Measurements from ENCODE around the gene OPRM1. TPM values are rescaled to one million over a fixed set of nuclear protein-coding genes. Genes with fewer than 3 reads are reported as not detected.

The OPRM1 gene
- polyA plus RNA-seq, 4 donors = 0.09 TPM; not detected in 2

DNA sequence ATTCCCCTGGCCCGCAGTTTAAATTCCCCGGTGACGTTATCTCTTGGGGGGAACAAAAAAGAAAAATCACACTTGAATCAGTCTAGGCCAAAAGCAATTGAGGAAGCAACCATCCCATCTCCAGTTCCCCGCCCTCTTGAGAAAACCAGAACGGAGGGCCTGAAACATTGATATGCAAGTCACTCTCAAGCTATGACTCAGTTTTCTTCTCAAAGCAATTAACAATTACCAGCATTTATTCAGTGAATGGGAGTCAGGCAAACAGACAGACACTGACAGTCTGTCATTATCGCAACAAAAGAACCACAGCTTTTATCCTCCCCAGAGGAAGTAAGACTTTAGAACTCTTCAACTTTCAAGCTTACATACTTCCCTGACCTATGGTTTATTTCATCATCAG lies 100.9 kb downstream of the OPRM1 start:
- no peaks in the 10 kb centered on the region for H3K27me3 ChIP-seq (ENCODE audit: control insufficient read depth in 3 of 3, insufficient read depth in 3 of 3, low read length in 3 of 3)
- no peak for DNase-seq

DNA sequence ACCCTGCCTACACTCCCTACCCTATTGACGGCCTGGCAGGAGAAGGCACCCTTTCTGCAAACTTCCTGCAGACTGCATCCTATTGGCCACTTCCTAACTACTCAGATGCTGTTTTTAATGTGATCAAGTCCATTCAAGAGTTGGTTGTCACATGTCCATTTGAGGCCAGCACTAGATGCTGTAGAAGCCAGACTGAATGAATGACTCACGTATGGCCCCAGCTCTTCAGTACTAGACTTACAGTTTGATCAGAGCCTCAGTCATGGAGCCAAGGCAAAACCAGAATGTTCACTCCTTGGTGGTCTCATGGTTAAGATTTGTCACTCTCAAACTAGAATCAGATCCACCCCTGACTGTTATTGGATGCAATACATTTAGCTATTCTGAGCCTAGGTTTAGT lies 101.7 kb downstream of the OPRM1 start:
- H3K27me3 ChIP-seq (ENCODE audit: control insufficient read depth in 3 of 3, insufficient read depth in 3 of 3, low read length in 3 of 3) = no peaks in the 10 kb centered on the region
- 55 to 82% (median 71%) methylated on average over 2 of the region's 2 CpGs for WGBS, 3 donors
- FAIRE-seq (no peak), DNase-seq (no peak)
- H3K27ac ChIP-seq (ENCODE audit: low read depth in 1 of 3, low read length in 2 of 3) = no peak overlapping the region
- no peaks in the 10 kb centered on the region for H3K4me1 ChIP-seq (ENCODE audit: control insufficient read depth in 3 of 3, insufficient read depth in 2 of 3, low read depth in 1 of 3, low read length in 2 of 3)
- H3K36me3 ChIP-seq (ENCODE audit: control insufficient read depth in 3 of 3, insufficient read depth in 2 of 3, low read depth in 1 of 3, low read length in 3 of 3) = no peaks in the 10 kb centered on the region
- no peak overlapping the region for H3K4me3 ChIP-seq (ENCODE audit: low read depth in 1 of 3, low read length in 3 of 3)
- no peaks in the 10 kb centered on the region for H3K9me3 ChIP-seq (ENCODE audit: control insufficient read depth in 2 of 2, insufficient read depth in 1 of 2, low read depth in 1 of 2, low read length in 1 of 2)

More for the DNA sequence above, 100.9 kb downstream of the OPRM1 start:
- H3K36me3 ChIP-seq (ENCODE audit: control insufficient read depth in 3 of 3, insufficient read depth in 2 of 3, low read depth in 1 of 3, low read length in 3 of 3) = no peaks in the 10 kb centered on the region
- 77 to 88% (median 86%) methylated on average over 6 of the region's 6 CpGs for WGBS, 3 donors
- H3K4me3 ChIP-seq (ENCODE audit: low read depth in 1 of 3, low read length in 3 of 3) = no peak overlapping the region
- H3K9me3 ChIP-seq (ENCODE audit: control insufficient read depth in 2 of 2, insufficient read depth in 1 of 2, low read depth in 1 of 2, low read length in 1 of 2) = no peaks in the 10 kb centered on the region
- H3K27ac ChIP-seq (ENCODE audit: low read depth in 1 of 3, low read length in 2 of 3) = no peak overlapping the region
- H3K4me1 ChIP-seq (ENCODE audit: control insufficient read depth in 3 of 3, insufficient read depth in 2 of 3, low read depth in 1 of 3, low read length in 2 of 3) = no peaks in the 10 kb centered on the region
- no peak for FAIRE-seq

DNA sequence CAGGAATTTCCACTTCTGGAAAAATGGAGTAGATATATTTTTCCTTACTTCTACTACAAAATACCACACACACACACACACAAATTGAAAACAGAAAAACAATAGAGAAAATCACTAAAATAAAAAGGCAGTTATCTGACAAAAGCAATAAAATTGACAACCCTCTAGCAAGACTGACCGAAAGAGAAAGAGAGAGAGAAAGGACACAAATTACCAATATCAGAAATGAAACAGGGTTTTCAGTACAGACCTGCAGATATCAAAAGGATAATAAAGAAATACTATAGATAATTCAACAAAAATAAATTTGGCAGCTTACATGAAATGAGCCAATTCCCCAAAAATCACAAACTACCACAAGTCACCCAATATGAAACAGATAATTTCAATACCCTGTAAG lies 104.7 kb downstream of the OPRM1 start:
- no peak for FAIRE-seq
- WGBS, 3 donors = 27 to 69% (median 66%) methylated on average over 1 of the region's 1 CpG

DNA sequence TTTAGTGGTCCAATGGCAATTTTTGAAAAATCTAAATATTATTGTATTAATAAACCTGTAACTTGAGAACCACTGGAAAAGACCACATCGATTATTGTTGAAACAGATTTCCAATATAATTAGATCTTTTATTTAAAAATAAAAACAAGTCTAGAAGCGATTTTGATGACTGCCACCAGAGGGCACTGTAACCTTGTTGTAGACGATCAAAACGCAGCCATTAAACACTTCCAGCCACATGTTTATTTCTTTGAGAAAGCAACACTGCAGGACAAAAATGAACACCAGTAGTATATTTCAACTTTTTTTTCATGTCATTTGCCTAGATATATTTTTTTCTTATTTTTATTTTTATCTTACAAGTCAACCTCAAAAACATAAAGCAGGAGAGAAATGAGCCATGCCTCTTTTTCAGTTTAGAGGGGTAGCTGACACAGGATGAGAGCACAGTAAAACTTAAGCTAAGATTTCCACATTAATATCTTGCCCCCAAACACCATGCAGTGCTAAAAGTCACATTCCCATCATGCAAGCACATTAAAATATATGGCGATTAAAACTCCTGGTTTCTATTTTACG lies 115.4 kb downstream of the OPRM1 start:
- Histone ChIP-seq H3K27me3 (ENCODE audit: control insufficient read depth in 3 of 3, insufficient read depth in 3 of 3, low read length in 3 of 3) (peaks cover 0 to 2% (median 0%) of the 10 kb centered on the region in 3 donors), H3K27ac (ENCODE audit: low read depth in 1 of 3, low read length in 2 of 3) (no peak overlapping the region), H3K4me1 (ENCODE audit: control insufficient read depth in 3 of 3, insufficient read depth in 2 of 3, low read depth in 1 of 3, low read length in 2 of 3) (no peaks in the 10 kb centered on the region), H3K4me3 (ENCODE audit: low read depth in 1 of 3, low read length in 3 of 3) (no peak overlapping the region), H3K9me3 (ENCODE audit: control insufficient read depth in 2 of 2, insufficient read depth in 1 of 2, low read depth in 1 of 2, low read length in 1 of 2) (no peaks in the 10 kb centered on the region), H3K36me3 (ENCODE audit: control insufficient read depth in 3 of 3, insufficient read depth in 2 of 3, low read depth in 1 of 3, low read length in 3 of 3) (no peaks in the 10 kb centered on the region)
- DNase-seq = peak; percentile 61 to 70
- 29 to 33% (median 32%) methylated on average over 6 of the region's 6 CpGs for WGBS, 3 donors
- peak; percentile 81 for FAIRE-seq

More for the DNA sequence above, 104.7 kb downstream of the OPRM1 start:
- Histone ChIP-seq H3K27me3 (ENCODE audit: control insufficient read depth in 3 of 3, insufficient read depth in 3 of 3, low read length in 3 of 3) (no peaks in the 10 kb centered on the region), H3K4me1 (ENCODE audit: control insufficient read depth in 3 of 3, insufficient read depth in 2 of 3, low read depth in 1 of 3, low read length in 2 of 3) (no peaks in the 10 kb centered on the region), H3K27ac (ENCODE audit: low read depth in 1 of 3, low read length in 2 of 3) (no peak overlapping the region), H3K4me3 (ENCODE audit: low read depth in 1 of 3, low read length in 3 of 3) (no peak overlapping the region), H3K36me3 (ENCODE audit: control insufficient read depth in 3 of 3, insufficient read depth in 2 of 3, low read depth in 1 of 3, low read length in 3 of 3) (no peaks in the 10 kb centered on the region), H3K9me3 (ENCODE audit: control insufficient read depth in 2 of 2, insufficient read depth in 1 of 2, low read depth in 1 of 2, low read length in 1 of 2) (no peaks in the 10 kb centered on the region)
- no peak for DNase-seq

DNA sequence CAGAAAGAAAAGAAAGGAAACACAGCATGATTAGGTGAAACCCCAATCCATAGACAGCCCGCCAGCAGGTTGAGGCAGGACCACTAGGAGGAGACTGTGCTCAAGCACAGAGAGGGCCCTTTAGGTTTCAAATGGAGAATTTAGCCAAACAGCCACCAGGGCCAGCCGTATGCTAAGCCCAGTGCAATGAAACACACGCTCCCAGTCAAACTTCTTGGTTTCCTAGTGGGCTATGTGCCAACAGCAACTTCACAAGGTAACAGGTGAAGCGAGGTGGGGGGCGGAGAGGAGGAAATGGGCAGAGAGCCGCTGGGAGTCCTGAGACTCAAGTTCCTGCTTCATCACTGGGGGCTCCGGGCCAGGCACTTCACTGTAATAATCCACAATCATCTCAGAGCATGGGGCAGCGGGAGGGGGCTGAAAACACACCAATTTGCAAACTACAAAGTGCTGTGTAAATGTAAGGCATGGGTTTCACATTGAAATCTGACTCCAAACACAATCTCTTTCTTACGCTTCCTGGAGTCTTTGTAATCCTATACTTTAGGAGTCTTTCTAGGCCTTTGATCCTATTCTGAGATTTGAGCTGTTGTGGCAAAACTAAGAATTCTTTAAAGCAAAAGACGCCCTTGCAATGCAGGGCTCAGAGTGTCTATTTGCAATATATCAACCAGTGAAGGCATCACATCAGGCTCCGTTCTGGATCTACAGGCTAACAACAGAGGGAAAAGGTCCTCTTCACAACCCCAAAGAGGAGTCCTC lies 117.3 kb downstream of the OPRM1 start:
- 52 to 65% (median 60%) methylated on average over 11 of the region's 11 CpGs for WGBS, 3 donors
- H3K4me3 ChIP-seq (ENCODE audit: low read depth in 1 of 3, low read length in 3 of 3) = no peak overlapping the region
- peak overlapping the region in 2 of 3 donors; percentile 30 to 52 for H3K27ac ChIP-seq (ENCODE audit: low read depth in 1 of 3, low read length in 2 of 3)
- DNase-seq (peak; percentile 14 to 38), FAIRE-seq (no peak)
- no peaks in the 10 kb centered on the region for H3K27me3 ChIP-seq (ENCODE audit: control insufficient read depth in 3 of 3, insufficient read depth in 3 of 3, low read length in 3 of 3)
- H3K4me1 ChIP-seq (ENCODE audit: control insufficient read depth in 3 of 3, insufficient read depth in 2 of 3, low read depth in 1 of 3, low read length in 2 of 3) = no peaks in the 10 kb centered on the region
- H3K36me3 ChIP-seq (ENCODE audit: control insufficient read depth in 3 of 3, insufficient read depth in 2 of 3, low read depth in 1 of 3, low read length in 3 of 3) = no peaks in the 10 kb centered on the region
- no peaks in the 10 kb centered on the region for H3K9me3 ChIP-seq (ENCODE audit: control insufficient read depth in 2 of 2, insufficient read depth in 1 of 2, low read depth in 1 of 2, low read length in 1 of 2)

DNA sequence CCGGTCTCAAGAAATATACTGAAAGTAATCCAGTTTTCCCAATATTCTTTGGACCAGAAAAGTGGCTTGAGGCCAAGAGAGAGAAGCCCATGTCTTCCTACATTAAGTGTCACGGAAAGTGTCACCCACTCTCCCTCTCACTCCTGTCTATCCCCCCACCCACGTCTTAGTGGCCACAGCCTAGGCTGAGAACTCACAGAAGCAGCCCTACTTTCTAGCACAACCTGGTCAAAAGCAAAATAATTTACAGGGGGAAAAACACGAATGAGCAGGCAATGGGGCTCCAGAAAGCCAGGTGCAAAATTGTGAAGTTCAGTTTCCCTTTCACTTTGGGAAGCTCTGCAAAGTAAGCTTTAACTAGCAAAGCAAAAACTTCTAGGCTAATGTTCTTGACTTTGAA lies 118.0 kb downstream of the OPRM1 start:
- Histone ChIP-seq H3K36me3 (ENCODE audit: control insufficient read depth in 3 of 3, insufficient read depth in 2 of 3, low read depth in 1 of 3, low read length in 3 of 3) (no peaks in the 10 kb centered on the region), H3K9me3 (ENCODE audit: control insufficient read depth in 2 of 2, insufficient read depth in 1 of 2, low read depth in 1 of 2, low read length in 1 of 2) (no peaks in the 10 kb centered on the region), H3K27me3 (ENCODE audit: control insufficient read depth in 3 of 3, insufficient read depth in 3 of 3, low read length in 3 of 3) (no peaks in the 10 kb centered on the region), H3K27ac (ENCODE audit: low read depth in 1 of 3, low read length in 2 of 3) (peak overlapping the region in 2 of 3 donors; percentile 52 to 56), H3K4me1 (ENCODE audit: control insufficient read depth in 3 of 3, insufficient read depth in 2 of 3, low read depth in 1 of 3, low read length in 2 of 3) (no peaks in the 10 kb centered on the region), H3K4me3 (ENCODE audit: low read depth in 1 of 3, low read length in 3 of 3) (peak overlapping the region in 1 of 3 donors; percentile 20)
- 24 to 37% (median 36%) methylated on average over 4 of the region's 4 CpGs for WGBS, 3 donors
- FAIRE-seq (no peak), DNase-seq (peak; percentile 16 to 44)

DNA sequence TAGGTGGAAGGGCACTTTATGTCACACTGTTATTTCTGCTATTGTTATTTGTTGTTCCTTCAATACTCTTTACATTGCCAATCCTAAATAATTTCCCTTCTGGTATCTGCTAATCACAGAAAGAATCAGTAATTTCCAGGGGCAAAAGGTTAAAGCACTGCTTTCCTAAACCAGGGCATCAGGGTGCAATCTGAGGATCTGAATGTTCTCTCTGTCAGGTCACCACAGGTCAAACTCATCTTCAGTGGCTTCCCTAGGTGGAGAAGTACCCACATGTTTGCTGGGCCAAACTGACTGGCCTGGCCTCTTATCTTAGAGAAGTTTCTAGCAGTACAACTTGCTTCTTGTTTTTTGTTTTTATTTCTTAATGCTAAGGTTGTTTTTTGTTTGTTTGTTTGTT lies 118.7 kb downstream of the OPRM1 start:
- Histone ChIP-seq H3K27ac (ENCODE audit: low read depth in 1 of 3, low read length in 2 of 3) (peak overlapping the region in 1 of 3 donors; percentile 61), H3K9me3 (ENCODE audit: control insufficient read depth in 2 of 2, insufficient read depth in 1 of 2, low read depth in 1 of 2, low read length in 1 of 2) (no peaks in the 10 kb centered on the region), H3K36me3 (ENCODE audit: control insufficient read depth in 3 of 3, insufficient read depth in 2 of 3, low read depth in 1 of 3, low read length in 3 of 3) (no peaks in the 10 kb centered on the region), H3K27me3 (ENCODE audit: control insufficient read depth in 3 of 3, insufficient read depth in 3 of 3, low read length in 3 of 3) (no peaks in the 10 kb centered on the region), H3K4me3 (ENCODE audit: low read depth in 1 of 3, low read length in 3 of 3) (no peak overlapping the region), H3K4me1 (ENCODE audit: control insufficient read depth in 3 of 3, insufficient read depth in 2 of 3, low read depth in 1 of 3, low read length in 2 of 3) (no peaks in the 10 kb centered on the region)
- no peak for FAIRE-seq
- DNase-seq = peak in 1 of 2 donors; percentile 7

DNA sequence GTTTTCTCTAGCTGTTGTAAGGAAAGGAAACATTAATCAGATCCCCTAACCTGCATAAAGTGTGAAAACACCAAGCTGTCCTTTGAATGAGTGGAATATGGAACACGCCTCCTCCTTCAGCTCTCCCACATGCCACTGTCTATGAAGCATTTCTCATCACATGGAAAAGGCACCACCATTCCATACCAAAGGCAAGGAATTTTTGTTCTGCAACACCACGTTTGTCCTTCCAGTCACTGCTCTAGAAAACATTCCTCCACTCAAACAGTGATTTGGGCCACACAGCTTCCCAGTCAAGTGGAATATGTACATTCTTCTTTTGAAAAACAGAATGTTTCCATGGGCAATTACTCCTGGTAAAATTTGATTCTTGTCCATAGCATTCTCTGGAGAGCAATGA lies 120.1 kb downstream of the OPRM1 start:
- H3K4me3 ChIP-seq (ENCODE audit: low read depth in 1 of 3, low read length in 3 of 3) = no peak overlapping the region
- no peaks in the 10 kb centered on the region for H3K36me3 ChIP-seq (ENCODE audit: control insufficient read depth in 3 of 3, insufficient read depth in 2 of 3, low read depth in 1 of 3, low read length in 3 of 3)
- no peaks in the 10 kb centered on the region for H3K4me1 ChIP-seq (ENCODE audit: control insufficient read depth in 3 of 3, insufficient read depth in 2 of 3, low read depth in 1 of 3, low read length in 2 of 3)
- FAIRE-seq (no peak), DNase-seq (no peak)
- H3K27me3 ChIP-seq (ENCODE audit: control insufficient read depth in 3 of 3, insufficient read depth in 3 of 3, low read length in 3 of 3) = no peaks in the 10 kb centered on the region
- 86 to 94% (median 93%) methylated on average over 2 of the region's 2 CpGs for WGBS, 3 donors
- H3K27ac ChIP-seq (ENCODE audit: low read depth in 1 of 3, low read length in 2 of 3) = no peak overlapping the region
- H3K9me3 ChIP-seq (ENCODE audit: control insufficient read depth in 2 of 2, insufficient read depth in 1 of 2, low read depth in 1 of 2, low read length in 1 of 2) = no peaks in the 10 kb centered on the region
